ENCODE data around the gene CADM1. TPM values are rescaled to one million over a fixed set of nuclear protein-coding genes. Genes with fewer than 3 reads are reported as not detected.

CADM1 gene
- total and polyA plus RNA-seq, 2 experiments from 2014 or later, result 48.4 to 54.3 TPM

DNA sequence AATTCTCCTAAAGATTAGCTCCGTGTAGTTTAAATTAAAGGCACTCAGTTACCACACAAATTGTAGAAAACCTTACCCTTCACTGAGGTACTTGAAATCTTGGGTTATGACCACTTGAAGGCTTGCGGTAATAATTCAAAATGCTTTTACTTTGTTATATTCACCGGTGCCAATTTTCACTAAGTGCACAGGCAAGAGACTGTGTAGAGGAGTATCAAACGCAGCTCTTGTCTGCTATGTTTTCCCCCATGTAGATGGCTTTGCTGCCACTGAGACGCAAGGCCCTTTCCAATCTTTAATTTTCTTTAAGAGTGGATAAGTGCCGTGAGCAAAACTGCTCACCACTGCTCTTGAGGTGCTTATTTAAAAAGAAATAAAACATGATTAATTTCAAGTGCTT is 155.8 kb downstream of the CADM1 start:
- DNase-seq (ENCODE audit: low spot score), result no peak
- H3K27me3 ChIP-seq, result no peaks in the 10 kb centered on the region
- H3K4me3 ChIP-seq, result no peak overlapping the region
- H3K4me2 ChIP-seq, result no peak overlapping the region
- no peaks in the 10 kb centered on the region for H3K9me2 ChIP-seq (replicated peaks; ENCODE audit: insufficient read depth)
- H2AFZ ChIP-seq, result no peak overlapping the region
- 92% methylated on average over 6 of the region's 6 CpGs for WGBS (ENCODE audit: low lambda C conversion rate, missing lambda C conversion rate)
- no peaks in the 10 kb centered on the region for H4K20me1 ChIP-seq (ENCODE audit: insufficient read depth, poor library complexity, severe bottlenecking)
- H3K27ac ChIP-seq, result no peak overlapping the region
- H3K9me3 ChIP-seq (ENCODE audit: low read depth), result no peaks in the 10 kb centered on the region
- no peaks in the 10 kb centered on the region for H3K36me3 ChIP-seq (replicated peaks; ENCODE audit: insufficient read depth, low read depth)
- H3K4me1 ChIP-seq (ENCODE audit: insufficient read depth), result no peaks in the 10 kb centered on the region
- no peak for TF ChIP-seq EZH2 (IDR thresholded peaks at IDR 0.05; ENCODE audit: borderline replicate concordance)
- no peak for TF ChIP-seq EZH2phosphoT487 (IDR thresholded peaks at IDR 0.05; ENCODE audit: low read depth, severe bottlenecking, unreplicated experiment)
- TF ChIP-seq, protein P1, sequence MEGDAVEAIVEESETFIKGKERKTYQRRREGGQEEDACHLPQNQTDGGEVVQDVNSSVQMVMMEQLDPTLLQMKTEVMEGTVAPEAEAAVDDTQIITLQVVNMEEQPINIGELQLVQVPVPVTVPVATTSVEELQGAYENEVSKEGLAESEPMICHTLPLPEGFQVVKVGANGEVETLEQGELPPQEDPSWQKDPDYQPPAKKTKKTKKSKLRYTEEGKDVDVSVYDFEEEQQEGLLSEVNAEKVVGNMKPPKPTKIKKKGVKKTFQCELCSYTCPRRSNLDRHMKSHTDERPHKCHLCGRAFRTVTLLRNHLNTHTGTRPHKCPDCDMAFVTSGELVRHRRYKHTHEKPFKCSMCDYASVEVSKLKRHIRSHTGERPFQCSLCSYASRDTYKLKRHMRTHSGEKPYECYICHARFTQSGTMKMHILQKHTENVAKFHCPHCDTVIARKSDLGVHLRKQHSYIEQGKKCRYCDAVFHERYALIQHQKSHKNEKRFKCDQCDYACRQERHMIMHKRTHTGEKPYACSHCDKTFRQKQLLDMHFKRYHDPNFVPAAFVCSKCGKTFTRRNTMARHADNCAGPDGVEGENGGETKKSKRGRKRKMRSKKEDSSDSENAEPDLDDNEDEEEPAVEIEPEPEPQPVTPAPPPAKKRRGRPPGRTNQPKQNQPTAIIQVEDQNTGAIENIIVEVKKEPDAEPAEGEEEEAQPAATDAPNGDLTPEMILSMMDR (IDR thresholded peaks at IDR 0.05; ENCODE audit: poor library complexity), result no peak
- no peaks in the 10 kb centered on the region for H3K79me2 ChIP-seq

DNA sequence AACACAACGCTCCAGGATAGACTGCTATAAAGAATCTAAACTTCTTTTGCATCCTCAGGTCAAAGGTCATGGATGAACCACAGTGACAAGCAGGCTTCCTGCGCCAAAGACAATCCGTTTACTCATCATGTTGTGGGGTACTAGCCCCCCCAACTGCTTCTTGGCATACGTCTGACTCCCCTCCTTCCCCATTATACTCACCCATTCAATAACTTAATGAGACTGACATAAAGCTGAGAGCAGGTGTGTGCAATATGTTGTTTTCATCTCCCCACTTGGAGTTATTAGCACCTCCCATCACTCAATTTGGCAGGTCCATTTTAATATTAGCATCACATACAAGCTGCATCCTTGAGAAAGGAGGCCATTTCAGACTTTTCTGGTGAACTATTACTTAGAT is 157.1 kb downstream of the CADM1 start:
- no peak overlapping the region for H3K4me3 ChIP-seq
- no peaks in the 10 kb centered on the region for H3K9me2 ChIP-seq (replicated peaks; ENCODE audit: insufficient read depth)
- no peaks in the 10 kb centered on the region for H3K9me3 ChIP-seq (ENCODE audit: low read depth)
- H4K20me1 ChIP-seq (ENCODE audit: insufficient read depth, poor library complexity, severe bottlenecking), result no peaks in the 10 kb centered on the region
- H3K79me2 ChIP-seq, result no peaks in the 10 kb centered on the region
- no peak overlapping the region for H3K4me2 ChIP-seq
- DNase-seq (ENCODE audit: low spot score), result no peak
- H3K27me3 ChIP-seq, result no peaks in the 10 kb centered on the region
- H3K4me1 ChIP-seq (ENCODE audit: insufficient read depth), result no peaks in the 10 kb centered on the region
- H3K27ac ChIP-seq, result no peak overlapping the region
- TF ChIP-seq, protein P1 (IDR thresholded peaks at IDR 0.05; ENCODE audit: poor library complexity), result no peak
- TF ChIP-seq EZH2 (IDR thresholded peaks at IDR 0.05; ENCODE audit: borderline replicate concordance) (no peak), EZH2phosphoT487 (IDR thresholded peaks at IDR 0.05; ENCODE audit: low read depth, severe bottlenecking, unreplicated experiment) (no peak)
- no peak overlapping the region for H2AFZ ChIP-seq
- H3K36me3 ChIP-seq (replicated peaks; ENCODE audit: insufficient read depth, low read depth), result no peaks in the 10 kb centered on the region
- 98% methylated on average over 4 of the region's 4 CpGs for WGBS (ENCODE audit: low lambda C conversion rate, missing lambda C conversion rate)

DNA sequence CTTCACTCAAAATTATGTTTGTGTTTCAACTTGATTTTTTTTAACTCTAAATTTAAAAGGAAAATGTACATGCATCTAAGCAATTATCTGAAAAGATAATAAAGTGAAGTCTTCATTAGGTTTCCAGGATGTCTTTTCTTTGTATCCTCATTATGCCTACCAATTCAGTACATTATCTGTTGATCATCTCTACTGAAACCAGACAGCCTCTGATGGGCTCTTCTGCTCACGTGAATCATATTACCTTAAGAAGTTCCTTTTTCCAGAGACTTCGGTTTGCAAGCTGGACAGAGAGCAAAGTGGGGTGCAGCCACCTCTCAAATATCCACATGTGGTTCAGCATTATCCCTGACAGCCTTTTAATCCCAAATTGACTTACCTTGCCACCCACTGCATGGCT is 158.4 kb downstream of the CADM1 start:
- Histone ChIP-seq H3K79me2 (no peaks in the 10 kb centered on the region), H3K36me3 (replicated peaks; ENCODE audit: insufficient read depth, low read depth) (no peaks in the 10 kb centered on the region), H2AFZ (no peak overlapping the region), H4K20me1 (ENCODE audit: insufficient read depth, poor library complexity, severe bottlenecking) (no peaks in the 10 kb centered on the region), H3K9me2 (replicated peaks; ENCODE audit: insufficient read depth) (no peaks in the 10 kb centered on the region), H3K9me3 (ENCODE audit: low read depth) (no peaks in the 10 kb centered on the region), H3K4me1 (ENCODE audit: insufficient read depth) (peaks cover 6% of the 10 kb centered on the region), H3K4me3 (no peak overlapping the region), H3K27me3 (no peaks in the 10 kb centered on the region), H3K27ac (no peak overlapping the region), H3K4me2 (no peak overlapping the region)
- TF ChIP-seq EZH2phosphoT487 (IDR thresholded peaks at IDR 0.05; ENCODE audit: low read depth, severe bottlenecking, unreplicated experiment), result no peak
- TF ChIP-seq, protein P1 (IDR thresholded peaks at IDR 0.05; ENCODE audit: poor library complexity), result no peak
- no peak for TF ChIP-seq EZH2 (IDR thresholded peaks at IDR 0.05; ENCODE audit: borderline replicate concordance)
- WGBS (ENCODE audit: low lambda C conversion rate, missing lambda C conversion rate), result 84% methylated on average over 2 of the region's 2 CpGs
- no peak for DNase-seq (ENCODE audit: low spot score)

DNA sequence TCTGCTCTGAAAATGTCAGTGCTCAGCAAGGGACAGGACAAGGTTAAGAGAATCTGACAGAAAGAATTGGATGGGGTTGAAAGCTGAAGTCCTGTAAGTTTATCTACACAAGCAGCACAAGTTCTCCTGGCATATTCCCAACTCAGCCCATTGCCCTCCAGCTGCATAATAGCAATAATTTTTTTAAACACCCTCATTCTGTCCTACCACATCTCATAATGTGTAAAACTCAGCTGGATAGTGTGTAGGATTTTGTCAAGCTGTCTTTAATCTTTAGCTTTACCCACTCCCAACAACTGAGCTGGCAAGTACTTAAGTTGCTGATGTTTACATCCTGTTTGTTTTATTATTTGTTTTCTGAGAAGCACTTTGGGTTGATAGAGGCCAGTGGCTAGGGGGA is 158.9 kb downstream of the CADM1 start:
- Histone ChIP-seq H3K36me3 (replicated peaks; ENCODE audit: insufficient read depth, low read depth) (no peaks in the 10 kb centered on the region), H3K4me1 (ENCODE audit: insufficient read depth) (peaks cover 6% of the 10 kb centered on the region), H3K9me3 (ENCODE audit: low read depth) (no peaks in the 10 kb centered on the region), H3K9me2 (replicated peaks; ENCODE audit: insufficient read depth) (no peaks in the 10 kb centered on the region), H3K27me3 (no peaks in the 10 kb centered on the region), H3K4me3 (no peak overlapping the region), H3K4me2 (no peak overlapping the region), H3K27ac (no peak overlapping the region), H3K79me2 (no peaks in the 10 kb centered on the region), H2AFZ (no peak overlapping the region), H4K20me1 (ENCODE audit: insufficient read depth, poor library complexity, severe bottlenecking) (no peaks in the 10 kb centered on the region)
- TF ChIP-seq EZH2phosphoT487 (IDR thresholded peaks at IDR 0.05; ENCODE audit: low read depth, severe bottlenecking, unreplicated experiment), result no peak
- TF ChIP-seq, protein P1 (IDR thresholded peaks at IDR 0.05; ENCODE audit: poor library complexity), result no peak
- TF ChIP-seq EZH2 (IDR thresholded peaks at IDR 0.05; ENCODE audit: borderline replicate concordance), result no peak
- no peak for DNase-seq (ENCODE audit: low spot score)
